Endometrium (tissue), 2 donors: ENCODE results near the gene CRABP2.

Source experiments
- FAIRE-seq: peaks from 2 replicates; lab custom pipeline; 2012; peaks lifted over from hg19 to GRCh38; lab: Jason Lieb, UNC
- donor health status: control.
- donor health status: control.

The CRABP2 gene

GRCh38 chr1:156654700-156655099 is 50.7 kb downstream of the CRABP2 start:
- no peak for FAIRE-seq

- no peak for FAIRE-seq
Measured at GRCh38 chr1:156652992-156653355, 52.4 kb downstream of the CRABP2 start.

GRCh38 chr1:156652131-156652991 is 53.0 kb downstream of the CRABP2 start:
- FAIRE-seq = no peak
